Activated CD4-positive, CD25-positive, alpha-beta regulatory T cell treated with anti-CD3 and anti-CD28 coated beads, Interleukin-2, amount 50 U/mL, for 16 hours (primary cell): ENCODE data around the gene ZNF135.

ENCODE experiments used
- DNase-seq: peaks from one replicate; pipeline ENCODE4 v3.0.0-alpha.2; 2020; ENCODE audit warnings: low read depth, low spot score

Gene ZNF135

DNA sequence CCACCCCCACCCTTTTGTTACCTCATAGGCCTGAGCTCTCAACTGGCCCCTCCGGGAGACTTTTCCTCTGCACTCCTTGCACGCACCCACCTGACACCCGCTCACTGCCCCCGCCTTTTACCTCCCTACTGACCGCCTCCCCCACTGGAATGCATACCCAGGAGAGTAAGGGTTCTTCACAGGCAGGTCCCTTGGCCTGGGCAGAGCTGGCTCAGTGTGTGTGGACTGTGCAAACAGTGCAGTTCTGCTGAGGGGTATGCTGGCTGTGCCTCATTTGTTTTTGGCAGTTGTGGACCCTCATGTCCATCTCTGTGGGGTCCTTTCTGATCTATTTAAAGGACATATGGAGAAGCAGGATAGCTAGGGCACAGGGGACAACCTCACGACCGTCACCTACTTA, 34.0 kb downstream of the ZNF135 start:
- no peak for DNase-seq

DNA sequence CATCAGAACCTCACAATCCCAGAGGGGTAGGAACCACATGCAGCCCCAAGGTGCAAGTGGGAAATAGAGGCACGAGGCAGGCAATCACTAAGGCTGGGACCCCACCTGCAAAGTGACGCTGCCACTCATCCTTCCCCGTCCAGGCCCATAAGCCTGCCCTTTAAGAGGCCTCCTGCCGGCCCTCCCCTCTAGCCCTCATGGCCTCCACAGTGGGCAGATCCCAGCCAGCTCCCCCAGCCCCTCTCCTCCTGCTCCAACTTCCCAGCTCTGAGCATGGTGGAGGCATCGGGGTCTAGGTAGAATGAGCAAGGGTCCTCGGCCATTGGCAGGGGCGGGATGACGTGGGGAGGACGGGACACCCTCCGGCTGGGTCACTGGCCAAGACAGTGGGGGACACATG, 36.2 kb downstream of the ZNF135 start:
- no peak for DNase-seq

DNA sequence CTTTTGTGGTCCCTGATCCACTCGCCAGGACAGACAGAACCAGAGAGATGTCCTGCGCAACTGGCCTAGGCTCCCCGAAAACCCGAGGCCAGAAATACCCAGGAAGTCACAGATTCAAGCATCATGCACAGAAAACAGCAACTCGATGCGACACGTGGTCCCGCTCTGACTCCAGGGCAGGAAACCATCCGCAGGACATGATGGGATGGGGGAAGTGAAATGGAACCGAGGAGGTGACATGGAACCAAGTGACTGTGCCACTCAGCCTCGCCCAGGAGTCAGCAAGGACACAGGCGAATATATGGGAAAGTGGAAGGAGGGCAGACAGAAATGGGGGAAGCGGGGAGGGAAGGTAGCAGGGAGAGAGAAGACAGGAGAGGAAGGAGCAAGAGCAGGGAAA, 37.8 kb downstream of the ZNF135 start:
- no peak for DNase-seq

DNA sequence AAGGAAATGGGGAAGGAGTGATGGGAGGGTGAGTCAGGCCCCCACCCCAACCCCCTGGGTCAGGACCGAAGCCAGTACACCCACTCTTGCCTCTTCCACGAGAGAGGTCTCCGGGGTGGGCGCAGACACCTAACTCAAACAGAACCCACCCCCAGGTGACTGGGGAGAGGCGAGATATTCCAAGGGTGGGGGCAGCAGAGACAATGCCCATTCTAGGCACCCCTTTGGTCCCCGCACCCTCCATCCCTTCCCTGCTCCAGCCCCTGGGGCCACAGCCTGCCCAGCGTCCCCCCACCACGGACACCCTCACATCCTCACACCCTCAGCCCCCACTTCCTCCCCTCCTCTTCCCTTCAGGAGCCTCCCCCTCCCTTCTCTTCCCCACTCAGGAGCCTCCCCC, 38.3 kb downstream of the ZNF135 start:
- no peak for DNase-seq

DNA sequence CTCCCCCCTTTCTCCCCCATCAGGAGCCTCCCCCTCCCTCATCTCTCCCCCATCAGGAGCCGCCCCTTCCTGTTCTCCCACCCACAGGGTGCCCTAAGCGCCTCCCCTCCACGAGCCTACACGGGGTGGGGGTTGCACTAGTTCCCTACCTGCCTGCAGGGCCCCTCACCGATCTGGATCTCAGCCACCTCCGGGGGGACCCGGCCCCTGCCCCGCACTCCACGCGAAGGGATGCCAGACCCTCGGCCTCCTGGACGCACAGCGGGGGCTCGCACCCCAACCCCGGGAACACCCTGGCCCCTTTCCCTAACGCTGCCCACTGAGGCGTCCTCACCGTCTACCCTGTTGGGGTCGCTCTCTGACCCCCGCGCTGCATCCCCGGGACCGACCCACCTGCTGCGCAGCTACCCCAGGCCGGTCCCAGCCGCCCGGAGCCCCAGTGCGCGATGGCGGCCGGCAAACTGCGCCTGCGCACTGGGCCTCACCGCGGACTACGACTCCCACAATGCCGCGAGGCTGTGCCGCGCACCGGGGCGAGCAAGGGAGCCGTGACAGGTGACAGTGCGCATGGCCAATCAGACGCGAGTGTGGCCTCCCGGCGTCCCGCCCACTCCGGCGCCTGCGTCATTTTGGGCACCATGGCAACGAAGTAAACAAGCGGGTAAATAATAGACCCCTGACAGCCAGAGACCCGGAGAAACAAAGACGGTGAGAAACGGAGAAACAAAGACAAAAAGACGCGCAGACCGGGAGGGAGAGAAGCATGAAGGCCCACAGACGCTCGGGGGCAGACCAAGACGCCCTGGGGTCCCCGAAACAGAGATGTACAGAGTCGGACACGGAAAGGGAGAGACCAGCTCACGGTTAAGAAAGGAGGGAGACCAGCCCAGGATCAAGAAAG, 38.9 kb downstream of the ZNF135 start, which contains the start of gene ZSCAN18:
TSS of gene ZSCAN18 (minus strand) at position 451 of the 901 bp plus-strand sequence. CDS start 7,964 bp downstream, outside the sequence.
- DNase-seq: peak; percentile 87

DNA sequence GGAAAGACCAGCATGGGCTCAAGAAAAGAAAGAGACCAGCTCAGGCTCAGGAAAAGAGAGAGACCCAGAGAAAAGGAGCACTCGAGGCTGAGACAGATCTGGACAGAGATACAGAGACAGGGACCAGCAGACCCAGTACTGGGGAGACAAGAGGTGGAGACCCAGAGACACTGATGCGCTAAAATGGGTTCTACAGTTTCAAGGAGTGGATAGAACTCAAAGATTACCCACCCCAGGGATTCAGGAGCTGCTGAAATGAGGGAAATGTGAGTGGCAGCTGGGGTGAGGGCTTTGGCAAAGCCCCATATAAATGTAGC, 39.6 kb downstream of the ZNF135 start:
- DNase-seq: no peak

DNA sequence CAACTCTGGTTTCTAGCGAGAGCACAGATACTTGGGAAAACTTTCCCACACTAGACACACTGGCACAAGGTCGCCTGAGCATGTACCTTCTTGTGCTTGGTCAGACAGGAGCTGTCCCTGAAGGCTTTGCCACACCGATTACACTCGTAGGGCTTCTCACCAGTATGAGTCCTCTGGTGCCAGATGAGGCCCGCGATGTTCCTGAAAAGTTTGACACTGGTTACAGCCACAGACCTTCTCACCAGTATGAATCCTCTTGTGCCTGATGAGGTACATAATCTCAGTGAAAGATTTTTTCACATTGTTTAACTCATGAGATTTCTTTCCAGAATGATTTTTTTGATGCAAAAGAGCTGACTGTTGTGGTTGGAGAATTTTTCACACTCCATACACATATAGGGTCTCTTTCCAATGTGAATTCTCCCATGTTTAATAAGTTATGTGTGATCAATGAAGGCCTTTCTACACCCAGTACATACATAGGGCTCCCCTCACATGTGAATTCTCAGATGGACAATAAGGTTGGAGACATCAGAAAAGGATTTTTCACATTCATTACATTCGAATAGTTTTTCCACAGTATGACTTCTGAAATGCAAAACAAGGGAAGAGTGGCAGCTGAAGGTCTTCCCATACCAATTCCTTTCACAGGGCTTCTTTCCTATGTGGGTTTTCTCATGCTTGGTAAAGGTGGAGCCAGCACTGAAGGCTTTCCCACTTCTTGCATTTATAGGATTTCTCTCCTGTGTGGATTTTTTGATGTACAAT, 48.9 kb downstream of the ZNF135 start:
- no peak for DNase-seq

DNA sequence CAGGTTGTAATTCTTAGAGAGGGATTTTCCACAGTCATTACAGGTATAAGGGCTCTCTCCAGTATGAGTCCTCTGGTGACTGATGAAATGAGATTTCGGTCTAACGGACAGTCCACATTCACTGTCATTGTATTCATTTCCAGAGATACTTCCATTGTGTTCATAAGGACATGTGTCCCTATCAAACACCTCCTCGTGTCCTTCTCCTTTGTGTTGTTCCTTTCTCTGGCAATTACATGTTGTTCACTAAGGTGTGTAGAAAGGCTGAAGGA, 49.4 kb downstream of the ZNF135 start:
- DNase-seq: no peak

DNA sequence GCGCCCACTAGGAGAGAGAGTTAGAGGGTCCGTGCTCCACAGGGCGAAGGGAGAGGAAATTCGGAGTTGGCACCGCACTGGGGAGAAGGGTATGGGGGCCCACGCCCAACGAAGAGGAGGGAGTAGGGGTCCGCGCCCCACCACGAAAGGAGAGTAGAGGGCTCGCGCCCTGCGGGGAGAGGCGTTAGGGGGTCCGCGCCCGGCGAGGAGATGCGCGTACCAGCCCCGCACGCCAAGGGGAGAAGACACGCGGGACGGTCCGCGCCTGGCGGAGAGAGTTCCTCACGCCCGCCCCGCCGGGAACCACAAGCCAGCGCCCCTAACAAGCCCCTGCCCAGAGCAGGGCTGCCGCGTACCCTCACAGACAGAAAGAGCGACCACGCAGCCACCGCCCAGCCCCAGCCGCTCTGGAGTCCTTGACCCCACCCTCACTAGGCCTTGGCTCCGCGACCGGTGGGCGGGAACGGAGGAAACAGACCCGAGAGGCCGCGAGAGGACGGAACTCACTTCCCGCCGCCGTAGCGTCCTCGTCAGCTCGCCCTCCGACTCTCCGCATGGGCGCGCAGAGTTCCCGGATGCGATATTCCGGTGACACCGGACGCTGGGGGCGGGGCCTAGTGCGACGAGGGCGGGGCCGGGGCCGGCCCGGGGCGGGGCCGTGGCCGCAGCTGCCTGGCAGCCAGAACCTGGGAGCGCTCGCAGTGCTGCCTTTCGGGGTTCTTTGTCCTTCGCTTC, 58.9 kb downstream of the ZNF135 start:
- DNase-seq: no peak

DNA sequence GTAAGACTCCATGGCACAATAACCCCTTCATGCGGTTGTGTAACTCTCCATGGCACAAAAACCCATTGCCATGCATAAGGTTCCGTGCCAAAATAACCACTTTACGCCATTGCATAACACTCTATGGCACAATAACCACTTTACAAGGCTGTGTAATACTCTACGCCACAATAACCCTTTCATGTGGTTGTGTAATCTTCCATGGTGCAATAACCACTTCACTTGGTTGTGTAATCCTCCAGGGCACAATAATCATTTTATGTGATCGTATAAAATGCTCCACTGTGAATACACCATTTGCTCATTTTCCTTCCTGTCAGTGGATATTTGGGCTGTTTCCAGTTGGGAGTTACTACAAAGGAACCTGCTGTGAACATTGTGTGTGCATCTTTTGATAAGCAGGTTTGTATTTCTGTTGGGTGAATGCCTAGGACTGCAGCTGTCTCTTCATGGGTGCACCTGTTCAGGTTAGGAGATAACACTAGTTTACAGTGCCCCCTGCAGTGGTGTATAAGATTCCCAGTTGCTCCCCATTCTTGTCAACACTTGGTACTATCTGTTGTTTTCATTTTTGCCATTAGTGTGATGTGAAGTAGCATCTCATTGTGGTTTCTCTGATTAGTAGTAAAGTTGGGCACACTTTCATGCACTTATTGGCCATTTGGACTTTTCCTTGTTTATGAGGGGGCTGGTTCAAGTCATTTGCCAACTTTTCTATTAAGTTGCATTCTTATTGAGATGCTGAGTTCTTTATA, 60.1 kb downstream of the ZNF135 start:
- DNase-seq: no peak
